Effector CD8-positive, alpha-beta T cell (primary cell): Measurements from ENCODE around the gene MCF2L.
"Not testable (repeated sequence)": the region's sequence is repeated elsewhere in the genome, so short reads cannot be mapped to it uniquely, and the experiment has no call there.

Experiments used
- DNase-seq: peaks from one replicate; lab custom pipeline; 2025; lab: John Stamatoyannopoulos, UW

Gene MCF2L

GRCh38 chr13:113065406-113066141 lies 96.6 kb downstream of the MCF2L start:
- DNase-seq: no peak

- DNase-seq: no peak
Observed at GRCh38 chr13:113066142-113066455, 97.1 kb downstream of the MCF2L start.

- DNase-seq: no peak
Observed at GRCh38 chr13:113066746-113067145, 97.7 kb downstream of the MCF2L start.

GRCh38 chr13:113069861-113070805 lies 101.1 kb downstream of the MCF2L start:
- DNase-seq: no peak

GRCh38 chr13:113070855-113071254 lies 101.8 kb downstream of the MCF2L start:
- DNase-seq: no peak

GRCh38 chr13:113072376-113072775 lies 103.4 kb downstream of the MCF2L start:
- no peak for DNase-seq

- DNase-seq: no peak
Observed at GRCh38 chr13:113073942-113074341, 104.9 kb downstream of the MCF2L start.

GRCh38 chr13:113074401-113074800 lies 105.4 kb downstream of the MCF2L start:
- DNase-seq: no peak

- DNase-seq: no peak
Observed at GRCh38 chr13:113074876-113075275, 105.9 kb downstream of the MCF2L start.

GRCh38 chr13:113075711-113076110 lies 106.7 kb downstream of the MCF2L start:
- DNase-seq: no peak

- no peak for DNase-seq
Observed at GRCh38 chr13:113076681-113077401, 107.8 kb downstream of the MCF2L start.

- DNase-seq: no peak
Observed at GRCh38 chr13:113077566-113077952, 108.5 kb downstream of the MCF2L start.

GRCh38 chr13:113077953-113078901 lies 109.2 kb downstream of the MCF2L start:
- DNase-seq: no peak

GRCh38 chr13:113078902-113079780 lies 110.1 kb downstream of the MCF2L start:
- no peak for DNase-seq

- DNase-seq: not testable (repeated sequence)
Observed at GRCh38 chr13:113079781-113080080, 110.7 kb downstream of the MCF2L start.

GRCh38 chr13:113080361-113080831 lies 111.4 kb downstream of the MCF2L start:
- DNase-seq: no peak

GRCh38 chr13:113080901-113081521 lies 112.0 kb downstream of the MCF2L start:
- DNase-seq: no peak

- no peak for DNase-seq
Observed at GRCh38 chr13:113082198-113083021, 113.4 kb downstream of the MCF2L start.

- no peak for DNase-seq
Observed at GRCh38 chr13:113083022-113083373, 114.0 kb downstream of the MCF2L start.
